Cerebellar cortex (tissue), 1 donor: ENCODE results near the gene ALPL.

ENCODE experiments used
- DNase-seq: peaks from one replicate; pipeline ENCODE4 v3.0.0-alpha.2; 2015; ENCODE audit warnings: low spot score

Gene ALPL

DNA sequence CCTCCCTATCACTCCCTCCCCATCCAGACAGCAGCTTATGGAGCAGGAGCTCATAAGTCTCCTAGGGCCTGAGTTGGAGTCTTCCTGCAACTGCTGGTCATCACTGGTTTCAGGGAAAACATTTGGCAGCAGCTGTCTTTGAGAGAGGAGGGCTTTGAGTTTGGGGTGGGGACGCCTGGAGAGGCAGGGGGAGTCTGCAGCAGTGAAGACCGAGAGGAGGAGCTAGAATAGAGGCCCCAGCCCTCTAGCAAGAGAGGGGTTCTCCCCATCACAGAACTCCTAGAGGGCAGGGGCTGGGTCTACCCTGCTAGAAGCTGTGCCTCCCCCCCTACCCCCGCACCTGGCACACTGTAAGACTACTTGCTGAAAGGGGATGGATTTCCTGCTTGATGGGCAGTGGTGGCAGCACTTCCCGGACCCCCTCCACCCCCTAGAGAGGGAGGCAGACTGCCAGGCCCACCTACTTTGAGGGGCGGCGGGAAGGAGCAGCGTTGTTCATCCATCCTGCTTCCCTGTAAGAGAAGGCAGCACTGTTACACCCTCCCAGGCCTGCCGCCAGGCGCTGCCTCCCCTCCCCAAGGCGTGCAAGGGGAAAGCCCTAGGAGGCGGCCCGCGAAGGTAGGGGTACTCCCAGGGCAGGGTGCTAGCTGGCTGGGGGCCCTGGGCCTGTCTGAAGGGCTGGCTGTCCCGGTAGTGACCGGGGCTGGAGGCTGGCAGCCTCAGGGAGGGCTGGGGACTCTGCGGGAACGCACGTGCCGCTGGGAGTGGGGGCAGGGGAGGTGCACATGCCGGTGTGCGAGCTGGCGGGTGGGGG, 109.5 kb downstream of the ALPL start:
- DNase-seq = no peak

GRCh38 chr1:21619375-21619947, 110.2 kb downstream of the ALPL start:
- DNase-seq = no peak

- no peak for DNase-seq
Measured at GRCh38 chr1:21620011-21620410, 110.8 kb downstream of the ALPL start.

- no peak for DNase-seq
Measured at GRCh38 chr1:21620496-21620895, 111.3 kb downstream of the ALPL start.

DNA sequence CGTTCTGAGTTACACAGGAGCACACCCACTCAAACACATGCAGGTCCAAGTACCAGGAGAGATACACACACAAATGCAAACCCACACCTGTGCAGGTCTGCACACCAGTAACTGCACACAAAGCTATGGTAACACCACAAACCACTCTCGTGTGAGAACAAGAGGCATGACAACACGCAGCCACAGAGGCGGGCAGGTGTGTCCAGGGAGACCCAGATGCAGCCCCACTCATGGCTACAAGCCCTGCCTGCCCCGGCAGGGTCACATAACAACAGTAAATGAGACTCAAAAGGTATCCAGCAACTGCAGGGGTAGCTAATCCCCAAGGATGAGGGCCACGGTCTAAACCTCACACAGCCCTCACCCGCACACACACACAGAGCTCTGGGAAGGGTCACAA, 111.8 kb downstream of the ALPL start:
- DNase-seq = no peak

- DNase-seq = no peak
Measured at GRCh38 chr1:21621761-21622436, 112.7 kb downstream of the ALPL start.

DNA sequence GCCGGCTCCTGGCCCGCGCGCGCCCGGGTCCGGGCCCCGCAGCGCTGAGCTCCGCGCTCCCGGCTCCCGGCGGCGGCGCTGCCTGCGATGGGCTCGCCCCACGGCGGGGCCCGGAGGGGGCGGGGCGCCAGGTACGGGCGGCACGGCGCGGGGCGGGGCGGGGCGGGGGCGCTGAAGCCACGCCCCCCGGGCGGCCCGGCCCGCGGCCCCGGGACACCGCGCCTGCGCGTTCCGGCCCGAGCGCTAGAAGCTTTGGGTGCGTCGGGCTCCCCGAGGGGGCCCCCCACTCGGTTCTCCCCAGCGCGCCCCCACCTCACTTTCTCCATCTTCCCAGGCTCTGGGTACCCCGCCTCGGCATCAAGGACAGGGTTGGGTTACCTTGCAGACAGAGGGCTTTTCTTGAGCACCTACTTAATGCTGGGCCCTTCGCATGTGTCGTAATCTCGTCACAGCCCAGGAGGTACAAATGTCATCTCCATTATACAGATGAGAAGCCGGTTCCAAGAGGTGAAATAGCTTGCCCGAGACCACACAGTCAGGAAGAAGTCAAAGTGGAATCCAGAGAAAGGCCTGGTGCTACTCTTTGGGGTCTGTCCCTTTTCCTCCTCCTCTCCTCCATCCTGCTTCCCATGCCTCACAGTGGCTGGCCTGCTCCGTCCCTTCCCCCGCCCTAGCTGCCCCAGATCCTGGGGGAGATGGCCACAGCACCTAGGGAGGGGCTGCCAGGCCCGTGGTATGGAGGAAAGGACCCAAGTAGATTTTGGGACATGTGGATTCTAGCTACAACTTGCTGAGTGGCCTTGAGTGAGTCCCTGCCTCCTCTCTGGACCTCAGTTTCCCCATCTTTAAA, 113.5 kb downstream of the ALPL start:
- no peak for DNase-seq

- no peak for DNase-seq
Measured at GRCh38 chr1:21623410-21623961, 114.3 kb downstream of the ALPL start.

GRCh38 chr1:21624571-21625389, 115.6 kb downstream of the ALPL start:
- peak; percentile 64 for DNase-seq

DNA sequence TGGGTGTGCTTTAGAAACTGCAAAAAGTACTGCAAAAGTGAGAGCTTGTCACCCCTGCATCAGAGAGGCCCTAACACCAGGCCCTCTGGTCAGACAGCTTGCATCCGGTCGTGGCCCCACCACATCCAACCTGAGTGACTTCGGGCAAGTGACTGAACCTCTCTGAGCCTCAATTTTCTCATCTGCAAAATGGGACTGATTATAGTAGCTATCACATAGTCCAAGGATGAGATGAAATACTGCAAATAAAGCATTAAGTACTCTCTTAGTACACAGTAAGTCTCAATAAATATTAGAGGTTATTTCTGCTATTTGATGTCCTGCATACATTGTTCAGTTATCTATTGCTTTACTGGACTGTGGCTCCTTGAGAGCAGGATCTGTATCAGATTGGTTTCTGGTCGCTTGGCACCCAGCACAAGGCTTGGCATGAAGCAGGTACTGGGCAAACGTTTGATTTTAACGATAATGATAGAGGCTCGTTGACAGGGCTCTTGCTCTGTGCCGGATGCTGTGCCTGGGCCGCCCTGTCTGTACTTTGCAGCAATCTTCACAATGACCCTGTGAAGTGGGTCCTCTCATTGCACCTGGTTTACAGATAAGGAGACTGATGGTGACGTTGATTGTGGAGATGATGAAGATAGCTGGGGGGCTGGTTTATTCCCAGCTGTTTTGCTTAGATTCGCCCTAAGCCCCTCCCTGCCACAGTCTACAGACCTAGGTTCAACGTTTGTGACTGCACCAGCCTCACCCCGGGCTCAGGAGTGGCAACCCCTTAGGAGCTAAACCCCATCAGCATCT, 116.4 kb downstream of the ALPL start:
- DNase-seq = no peak

- no peak for DNase-seq
Measured at GRCh38 chr1:21626921-21627339, 117.7 kb downstream of the ALPL start.
